DOHH2 (cell line): Measurements from ENCODE around the gene ANKRD55.

Experiments
- CTCF ChIP-seq: fragments of 200-600 bp; sonication (generic); IDR thresholded peaks from one replicate; pipeline ENCODE4 v1.5.1; 2014; ENCODE audit warnings: antibody characterized with exemption, mild to moderate bottlenecking, low read depth, low read length; ENCODE audit not compliant: poor library complexity, severe bottlenecking
- EZH2phosphoT487 ChIP-seq: fragments of 200-600 bp; sonication (generic); IDR thresholded peaks from 2 replicates; pipeline ENCODE4 v1.6.1; 2017; ENCODE audit warnings: borderline replicate concordance, mild to moderate bottlenecking, antibody characterized with exemption, low read length, moderate library complexity, mixed read lengths

GRCh38 chr5:56175488-56175887 is 57.6 kb downstream of the ANKRD55 start:
- TF ChIP-seq EZH2phosphoT487 = no peak
- no peak for TF ChIP-seq CTCF
